ENCODE results near the gene KNDC1.

KNDC1 gene

DNA sequence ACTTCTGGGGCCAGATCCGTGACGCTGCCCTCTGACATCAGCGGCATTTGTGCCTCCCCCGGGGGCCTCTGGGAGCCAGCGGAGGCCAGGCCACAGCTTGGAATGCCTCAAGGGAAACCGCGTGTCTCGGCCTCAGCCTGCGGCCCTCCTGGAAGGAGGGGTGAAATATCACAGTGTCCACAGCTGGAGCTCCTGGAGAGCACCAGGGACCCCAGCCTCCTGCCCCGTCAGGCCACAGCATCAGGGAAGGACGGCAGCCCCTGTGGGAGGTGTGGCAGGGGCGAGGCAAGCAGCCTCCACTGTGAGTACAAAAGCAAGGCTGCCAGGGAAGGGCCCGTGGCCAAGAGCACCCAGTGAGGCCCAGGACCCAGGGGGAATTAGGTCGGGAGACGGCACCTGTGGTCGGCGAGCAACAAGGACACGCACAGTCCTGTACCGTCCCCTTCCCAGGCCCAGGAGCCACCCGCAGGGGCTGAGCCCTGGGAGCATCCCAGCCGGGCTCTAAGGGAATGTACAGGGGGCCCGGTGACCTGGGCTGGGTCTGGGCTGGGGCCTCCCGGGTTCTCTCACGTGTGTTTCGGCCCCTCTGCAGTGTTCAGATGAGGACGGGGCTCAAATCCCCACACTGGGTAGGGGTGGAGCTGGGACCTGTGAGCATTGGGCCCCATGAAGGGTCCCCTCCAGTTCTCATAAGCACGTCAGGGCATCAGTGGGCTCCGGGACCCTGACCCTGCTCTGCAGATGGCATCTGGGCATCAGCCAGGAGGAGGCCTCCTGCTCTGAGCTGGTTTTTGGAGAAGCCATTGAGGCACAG lies 18.7 kb upstream of the KNDC1 start:
- H3K4me3 ChIP-seq (ENCODE audit: low read length), result no peak overlapping the region
- H4K20me1 ChIP-seq (ENCODE audit: insufficient read depth, low read length), result no peaks in the 10 kb centered on the region
- no peaks in the 10 kb centered on the region for H3K9me3 ChIP-seq (ENCODE audit: insufficient read depth, low read length)
- no peak overlapping the region for H3K9ac ChIP-seq (ENCODE audit: low read length)
- no peaks in the 10 kb centered on the region for H3K79me2 ChIP-seq (ENCODE audit: low read length)
- H3K36me3 ChIP-seq (replicated peaks; ENCODE audit: low read depth, low read length), result no peaks in the 10 kb centered on the region
- TF ChIP-seq, protein P1, sequence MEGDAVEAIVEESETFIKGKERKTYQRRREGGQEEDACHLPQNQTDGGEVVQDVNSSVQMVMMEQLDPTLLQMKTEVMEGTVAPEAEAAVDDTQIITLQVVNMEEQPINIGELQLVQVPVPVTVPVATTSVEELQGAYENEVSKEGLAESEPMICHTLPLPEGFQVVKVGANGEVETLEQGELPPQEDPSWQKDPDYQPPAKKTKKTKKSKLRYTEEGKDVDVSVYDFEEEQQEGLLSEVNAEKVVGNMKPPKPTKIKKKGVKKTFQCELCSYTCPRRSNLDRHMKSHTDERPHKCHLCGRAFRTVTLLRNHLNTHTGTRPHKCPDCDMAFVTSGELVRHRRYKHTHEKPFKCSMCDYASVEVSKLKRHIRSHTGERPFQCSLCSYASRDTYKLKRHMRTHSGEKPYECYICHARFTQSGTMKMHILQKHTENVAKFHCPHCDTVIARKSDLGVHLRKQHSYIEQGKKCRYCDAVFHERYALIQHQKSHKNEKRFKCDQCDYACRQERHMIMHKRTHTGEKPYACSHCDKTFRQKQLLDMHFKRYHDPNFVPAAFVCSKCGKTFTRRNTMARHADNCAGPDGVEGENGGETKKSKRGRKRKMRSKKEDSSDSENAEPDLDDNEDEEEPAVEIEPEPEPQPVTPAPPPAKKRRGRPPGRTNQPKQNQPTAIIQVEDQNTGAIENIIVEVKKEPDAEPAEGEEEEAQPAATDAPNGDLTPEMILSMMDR (IDR thresholded peaks at IDR 0.05; ENCODE audit: low read depth, low read length), result no peak
- no peak for TF ChIP-seq EZH2phosphoT487 (IDR thresholded peaks at IDR 0.05; ENCODE audit: low read depth)
- H2AFZ ChIP-seq (ENCODE audit: low read depth, low read length), result no peak overlapping the region
- H3K27me3 ChIP-seq (ENCODE audit: low read depth, low read length), result no peaks in the 10 kb centered on the region
- H3K4me1 ChIP-seq (ENCODE audit: low read length), result no peaks in the 10 kb centered on the region
- H3K27ac ChIP-seq (ENCODE audit: low read length), result no peak overlapping the region
- no peak overlapping the region for H3K4me2 ChIP-seq (ENCODE audit: low read length)

DNA sequence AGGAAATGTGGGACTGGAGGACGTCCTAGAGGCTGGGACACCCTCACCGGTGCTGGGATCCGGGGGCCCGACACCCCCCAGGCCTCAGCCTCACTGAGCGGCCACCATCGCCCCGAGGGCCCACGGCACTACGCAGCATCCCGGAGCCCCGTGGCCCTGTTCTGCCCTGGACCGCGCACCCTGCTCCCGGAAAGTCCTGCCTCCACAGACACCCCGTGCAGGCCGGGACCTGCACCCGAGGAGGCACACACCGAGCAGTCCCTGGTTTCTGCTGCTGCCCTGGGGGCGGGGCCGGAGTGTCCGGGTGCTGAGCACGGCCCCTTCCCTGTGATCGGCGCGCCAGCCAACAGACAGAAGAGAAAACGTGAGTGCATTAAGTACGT lies 18.1 kb upstream of the KNDC1 start:
- Histone ChIP-seq H2AFZ (ENCODE audit: low read depth, low read length) (no peak overlapping the region), H3K9me3 (ENCODE audit: insufficient read depth, low read length) (no peaks in the 10 kb centered on the region), H3K27ac (ENCODE audit: low read length) (no peak overlapping the region), H3K4me2 (ENCODE audit: low read length) (no peak overlapping the region), H3K9ac (ENCODE audit: low read length) (no peak overlapping the region), H3K4me1 (ENCODE audit: low read length) (no peaks in the 10 kb centered on the region), H3K36me3 (replicated peaks; ENCODE audit: low read depth, low read length) (no peaks in the 10 kb centered on the region), H3K79me2 (ENCODE audit: low read length) (no peaks in the 10 kb centered on the region), H3K4me3 (ENCODE audit: low read length) (no peak overlapping the region), H3K27me3 (ENCODE audit: low read depth, low read length) (no peaks in the 10 kb centered on the region), H4K20me1 (ENCODE audit: insufficient read depth, low read length) (no peaks in the 10 kb centered on the region)
- TF ChIP-seq, protein P1 (IDR thresholded peaks at IDR 0.05; ENCODE audit: low read depth, low read length), result no peak
- TF ChIP-seq EZH2phosphoT487 (IDR thresholded peaks at IDR 0.05; ENCODE audit: low read depth), result no peak

GRCh38 chr10:133142523-133143199 lies 17.4 kb upstream of the KNDC1 start:
- H3K4me3 ChIP-seq (ENCODE audit: low read length), result no peak overlapping the region
- TF ChIP-seq EZH2phosphoT487 (IDR thresholded peaks at IDR 0.05; ENCODE audit: low read depth), result no peak
- TF ChIP-seq, protein P1 (IDR thresholded peaks at IDR 0.05; ENCODE audit: low read depth, low read length), result no peak
- no peaks in the 10 kb centered on the region for H3K36me3 ChIP-seq (replicated peaks; ENCODE audit: low read depth, low read length)
- H3K9me3 ChIP-seq (ENCODE audit: insufficient read depth, low read length), result no peaks in the 10 kb centered on the region
- H3K4me2 ChIP-seq (ENCODE audit: low read length), result no peak overlapping the region
- H3K27ac ChIP-seq (ENCODE audit: low read length), result no peak overlapping the region
- no peaks in the 10 kb centered on the region for H3K79me2 ChIP-seq (ENCODE audit: low read length)
- H3K27me3 ChIP-seq (ENCODE audit: low read depth, low read length), result no peaks in the 10 kb centered on the region
- no peaks in the 10 kb centered on the region for H4K20me1 ChIP-seq (ENCODE audit: insufficient read depth, low read length)
- no peak overlapping the region for H3K9ac ChIP-seq (ENCODE audit: low read length)
- no peak overlapping the region for H2AFZ ChIP-seq (ENCODE audit: low read depth, low read length)
- H3K4me1 ChIP-seq (ENCODE audit: low read length), result no peaks in the 10 kb centered on the region

GRCh38 chr10:133143200-133143533 lies 16.9 kb upstream of the KNDC1 start:
- Histone ChIP-seq H3K9ac (ENCODE audit: low read length) (no peak overlapping the region), H3K79me2 (ENCODE audit: low read length) (no peaks in the 10 kb centered on the region), H3K4me1 (ENCODE audit: low read length) (no peaks in the 10 kb centered on the region), H3K4me3 (ENCODE audit: low read length) (no peak overlapping the region), H3K4me2 (ENCODE audit: low read length) (no peak overlapping the region), H4K20me1 (ENCODE audit: insufficient read depth, low read length) (no peaks in the 10 kb centered on the region), H3K27ac (ENCODE audit: low read length) (no peak overlapping the region), H2AFZ (ENCODE audit: low read depth, low read length) (no peak overlapping the region), H3K27me3 (ENCODE audit: low read depth, low read length) (no peaks in the 10 kb centered on the region), H3K36me3 (replicated peaks; ENCODE audit: low read depth, low read length) (no peaks in the 10 kb centered on the region), H3K9me3 (ENCODE audit: insufficient read depth, low read length) (no peaks in the 10 kb centered on the region)
- TF ChIP-seq EZH2phosphoT487 (IDR thresholded peaks at IDR 0.05; ENCODE audit: low read depth), result no peak
- TF ChIP-seq, protein P1 (IDR thresholded peaks at IDR 0.05; ENCODE audit: low read depth, low read length), result no peak
